Retinal pigment epithelial cell (primary cell): ENCODE measurements around the gene TSSK3.

Experiments used
- DNase-seq: peaks from one replicate; pipeline ENCODE4 v3.0.0-alpha.2; 2010; ENCODE audit warnings: low read depth
- H3K4me3 ChIP-seq: 2 replicates; pipeline ENCODE4 v1.5.1; 2011; ENCODE audit warnings: mild to moderate bottlenecking, low read length, control low read depth, moderate library complexity
- TF ChIP-seq, protein P1 (sequence below): conservative IDR thresholded peaks from 2 replicates; pipeline ENCODE4 v1.5.1; 2011; ENCODE audit warnings: low read depth, low read length, control low read depth, inconsistent platforms

TSSK3 gene

DNA sequence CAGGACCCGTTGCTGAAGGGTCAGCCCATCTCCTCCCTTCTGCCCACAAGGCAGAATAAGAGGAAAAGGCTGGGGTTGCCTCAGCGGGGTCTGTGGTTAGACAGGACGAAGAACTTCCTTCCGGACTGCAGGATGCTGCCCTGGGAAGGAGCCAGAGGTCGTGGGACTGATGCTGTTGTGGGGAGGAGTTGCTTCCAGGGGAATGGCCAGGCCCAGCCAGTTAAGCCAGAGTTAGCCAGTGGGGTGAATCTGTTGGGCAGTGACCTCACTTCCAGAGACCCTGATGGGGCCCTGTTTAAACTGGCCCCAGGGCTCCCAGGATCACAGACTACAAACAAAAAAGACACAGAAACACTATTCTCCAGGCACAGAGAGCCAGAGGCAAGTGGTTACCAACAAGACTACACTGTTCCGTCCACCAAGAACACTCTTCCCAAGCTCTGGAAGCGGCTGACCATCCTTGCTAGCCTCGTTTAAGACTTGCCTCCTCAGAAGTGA lies 13.1 kb upstream of the TSSK3 start:
- TF ChIP-seq, protein P1, sequence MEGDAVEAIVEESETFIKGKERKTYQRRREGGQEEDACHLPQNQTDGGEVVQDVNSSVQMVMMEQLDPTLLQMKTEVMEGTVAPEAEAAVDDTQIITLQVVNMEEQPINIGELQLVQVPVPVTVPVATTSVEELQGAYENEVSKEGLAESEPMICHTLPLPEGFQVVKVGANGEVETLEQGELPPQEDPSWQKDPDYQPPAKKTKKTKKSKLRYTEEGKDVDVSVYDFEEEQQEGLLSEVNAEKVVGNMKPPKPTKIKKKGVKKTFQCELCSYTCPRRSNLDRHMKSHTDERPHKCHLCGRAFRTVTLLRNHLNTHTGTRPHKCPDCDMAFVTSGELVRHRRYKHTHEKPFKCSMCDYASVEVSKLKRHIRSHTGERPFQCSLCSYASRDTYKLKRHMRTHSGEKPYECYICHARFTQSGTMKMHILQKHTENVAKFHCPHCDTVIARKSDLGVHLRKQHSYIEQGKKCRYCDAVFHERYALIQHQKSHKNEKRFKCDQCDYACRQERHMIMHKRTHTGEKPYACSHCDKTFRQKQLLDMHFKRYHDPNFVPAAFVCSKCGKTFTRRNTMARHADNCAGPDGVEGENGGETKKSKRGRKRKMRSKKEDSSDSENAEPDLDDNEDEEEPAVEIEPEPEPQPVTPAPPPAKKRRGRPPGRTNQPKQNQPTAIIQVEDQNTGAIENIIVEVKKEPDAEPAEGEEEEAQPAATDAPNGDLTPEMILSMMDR = no peak
- DNase-seq = no peak
- no peak overlapping the region for H3K4me3 ChIP-seq

DNA sequence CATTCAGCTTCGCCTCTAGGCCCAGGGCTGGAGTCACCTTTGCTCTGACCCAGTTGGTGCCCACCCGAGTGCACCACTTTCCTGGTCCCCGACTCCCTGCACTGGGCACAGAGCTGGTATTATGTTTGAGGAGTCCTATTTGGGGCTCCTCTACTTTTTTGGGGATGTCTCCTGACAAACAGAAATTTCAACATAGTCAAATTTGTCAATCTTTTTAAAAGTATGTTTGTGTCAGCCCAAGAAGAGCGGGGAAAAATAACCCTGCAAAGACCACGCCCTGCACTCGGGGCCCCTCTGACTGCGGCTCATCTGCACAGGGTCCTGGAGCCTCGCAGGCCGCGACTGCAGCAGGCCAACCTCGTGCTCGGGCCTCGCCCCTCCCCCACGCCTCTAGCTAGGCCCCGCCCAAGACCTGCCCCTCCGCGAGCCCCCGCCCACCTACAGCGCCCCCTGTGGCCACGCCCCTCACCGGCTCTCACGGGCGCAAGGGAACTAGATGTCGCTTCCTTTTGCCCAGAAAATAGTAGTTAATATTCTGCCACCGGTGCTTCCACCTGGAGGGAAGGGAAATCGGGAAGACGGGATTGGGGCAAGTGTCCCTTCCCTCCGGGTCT lies 11.4 kb upstream of the TSSK3 start:
- TF ChIP-seq, protein P1 = peak; percentile 51
- peak overlapping the region; percentile 70 for H3K4me3 ChIP-seq
- DNase-seq = no peak

DNA sequence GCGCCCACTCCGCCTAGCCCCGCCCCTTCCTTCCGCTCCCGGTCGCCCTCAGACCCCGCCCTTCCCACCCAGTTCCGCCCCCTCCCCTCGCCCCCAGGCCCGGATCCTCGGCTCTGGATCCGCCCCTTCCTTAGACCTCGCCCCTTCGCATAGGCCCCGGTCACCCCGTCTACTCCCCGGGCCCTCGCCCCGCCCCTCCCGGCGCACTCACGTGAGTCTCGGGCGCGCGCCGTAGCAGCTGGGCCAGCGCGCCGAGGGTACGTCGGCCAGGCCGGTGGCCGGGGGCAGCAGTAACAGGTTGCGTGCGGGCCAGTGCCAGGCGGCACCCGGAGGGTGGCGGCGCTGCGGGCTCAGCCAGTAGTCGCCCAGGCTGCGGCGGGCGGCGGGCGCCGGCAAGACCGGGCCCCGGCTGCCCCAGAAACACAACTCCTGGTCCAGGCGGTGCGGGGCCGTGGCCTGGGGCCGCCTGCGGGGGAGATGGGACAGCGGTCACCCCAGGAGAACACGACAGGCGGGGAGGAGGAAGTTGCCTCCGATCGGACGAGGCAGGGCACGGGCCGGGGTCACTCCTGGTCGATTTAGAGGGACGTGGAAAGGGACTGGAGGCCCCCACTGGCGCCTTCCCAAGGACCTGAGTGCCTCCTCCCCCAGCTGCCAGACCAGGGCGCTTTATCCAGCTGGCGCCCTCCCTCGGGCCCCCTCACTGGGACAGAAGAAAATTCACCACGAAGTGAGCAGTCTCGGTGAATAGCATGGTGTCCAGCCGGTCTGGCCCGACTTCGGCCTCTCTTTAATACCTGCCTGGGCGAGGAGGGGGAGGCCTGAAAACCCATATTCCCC lies 10.7 kb upstream of the TSSK3 start:
- DNase-seq = peak; percentile 75
- TF ChIP-seq, protein P1 = peak; percentile 19
- peak overlapping the region; percentile 70 for H3K4me3 ChIP-seq

DNA sequence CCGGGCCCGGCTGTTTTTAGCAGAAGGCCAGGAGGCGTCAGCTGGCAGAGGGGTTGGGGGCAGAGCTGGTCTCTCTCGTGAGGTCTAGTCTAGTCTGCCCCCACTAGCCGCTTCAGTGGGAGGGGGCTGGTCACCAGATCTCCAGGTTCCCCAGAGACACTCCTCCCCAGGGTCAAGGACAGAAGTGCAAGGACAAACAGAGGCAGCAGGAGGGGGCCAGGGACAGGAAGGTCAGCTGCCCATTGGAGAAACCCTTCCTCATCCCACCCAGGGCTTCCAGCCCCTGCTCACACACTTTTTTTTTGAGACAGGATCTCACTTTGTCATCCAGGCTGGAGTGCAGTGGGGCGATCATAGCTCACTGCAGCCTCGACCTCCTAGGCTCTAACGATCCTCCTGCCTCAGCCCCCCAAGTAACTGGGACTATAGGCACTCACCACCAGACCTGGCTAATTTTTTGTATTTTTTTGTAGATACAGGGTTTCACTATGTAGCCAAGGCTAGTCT lies 10.0 kb upstream of the TSSK3 start:
- TF ChIP-seq, protein P1 = no peak
- no peak for DNase-seq
- peak overlapping the region; percentile 61 for H3K4me3 ChIP-seq

DNA sequence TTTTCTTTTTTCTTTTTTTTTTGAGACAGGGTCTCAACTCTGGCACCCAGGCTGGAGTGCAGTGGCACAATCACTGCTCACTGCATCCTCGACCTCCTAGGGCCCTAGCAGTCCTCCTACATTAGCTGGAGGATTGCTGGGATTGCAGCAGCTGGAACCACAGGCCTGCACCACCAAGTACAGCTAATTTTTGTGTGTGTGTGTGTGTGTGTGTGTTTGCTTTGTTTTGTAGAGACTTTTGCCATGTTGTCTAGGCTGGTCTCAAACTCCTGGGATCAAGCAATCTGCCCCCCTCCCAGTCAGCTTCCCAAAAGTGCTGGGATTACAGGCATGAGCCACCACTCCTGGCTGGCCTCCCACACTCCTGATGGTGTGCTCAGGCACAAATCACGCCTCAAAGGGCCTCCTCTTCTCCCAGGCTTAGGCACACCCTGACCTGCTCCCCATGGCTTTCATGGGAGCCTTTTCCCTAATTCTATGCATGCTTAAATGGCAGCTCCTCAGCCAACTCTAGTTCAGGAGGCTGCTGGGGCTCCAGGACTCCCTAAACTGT lies 9.4 kb upstream of the TSSK3 start:
- DNase-seq = no peak
- no peak overlapping the region for H3K4me3 ChIP-seq
- TF ChIP-seq, protein P1 = no peak

DNA sequence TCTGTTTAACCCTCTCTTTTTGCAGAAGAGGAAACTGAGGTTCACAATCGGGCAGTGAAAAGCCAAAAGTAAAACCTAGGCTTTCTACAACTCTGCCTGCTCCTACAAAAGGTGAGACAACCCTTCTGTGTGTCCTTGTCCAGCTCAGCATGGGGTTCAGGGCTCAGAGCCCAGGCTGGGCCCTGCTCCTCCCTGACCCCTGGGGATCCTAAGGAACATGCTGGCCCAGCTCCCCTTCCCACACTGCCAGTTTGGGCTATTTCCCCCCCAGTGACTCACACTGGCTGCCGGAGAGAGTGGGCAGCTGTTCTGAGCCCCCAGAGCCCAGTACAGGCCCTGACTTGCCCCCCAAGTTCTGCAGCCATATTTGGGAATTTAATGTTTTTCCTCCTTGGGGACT lies 8.9 kb upstream of the TSSK3 start:
- no peak overlapping the region for H3K4me3 ChIP-seq
- no peak for DNase-seq
- TF ChIP-seq, protein P1 = no peak
